Testis (tissue), 3 donors: ENCODE measurements around the gene SUPT3H. TPM values are rescaled to one million over a fixed set of nuclear protein-coding genes. Genes with fewer than 3 reads are reported as not detected.

ENCODE experiments used
- DNase-seq: peaks from one replicate; pipeline ENCODE4 v3.0.0-alpha.2; 2019
- H3K27ac ChIP-seq, 2 donors: fragments of 200-600 bp; sonication (generic); one replicate each; pipeline ENCODE4 v1.5.1; 2019
- H3K27me3 ChIP-seq: fragments of 200-600 bp; sonication (generic); one replicate; pipeline ENCODE4 v1.5.1; 2019
- H3K36me3 ChIP-seq: fragments of 200-600 bp; sonication (generic); one replicate; pipeline ENCODE4 v1.5.1; 2017; ENCODE audit warnings: low read depth; ENCODE audit errors: missing control alignments
- H3K4me1 ChIP-seq: fragments of 200-600 bp; sonication (generic); one replicate; pipeline ENCODE4 v1.5.1; 2019
- H3K4me3 ChIP-seq, 2 donors: fragments of 200-600 bp; sonication (generic); one replicate each; pipeline ENCODE4 v1.5.1; 2017 to 2019
- H3K9me3 ChIP-seq: fragments of 200-600 bp; sonication (generic); one replicate; pipeline ENCODE4 v1.5.1; 2017
- CTCF ChIP-seq, 3 experiments: fragments of 450-650 bp in 2 of 3; fragments of 200-600 bp in 1 of 3; sonication (generic) in 1 of 3; IDR thresholded peaks; one replicate each; pipeline ENCODE4 v1.5.1; 2016 to 2019; ENCODE audit warnings: antibody characterized with exemption in 3 of 3, mild to moderate bottlenecking in 2 of 3, moderate library complexity in 1 of 3
- POLR2A ChIP-seq: fragments of 450-650 bp; IDR thresholded peaks from one replicate; pipeline ENCODE4 v1.6.1; 2017; ENCODE audit warnings: antibody characterized with exemption, mild to moderate bottlenecking, moderate library complexity
- whole genome bisulfite sequencing, 2 donors: methylation state at CpG; one replicate each; pipeline ENCODE4 v1.1.5; 2018; 5-methylcytosine and 5-hydroxymethylcytosine counted together
- intact Hi-C: fragments of 100-400 bp; cut with DNase I; formaldehyde crosslinking; loops from one replicate; pipeline ENCODE4 v1.15.1; 2023; ENCODE audit warnings: low total_unique reads
- polyA plus RNA-seq: library from polyadenylated mRNA; stranded (reverse); fragments of 350-450 nt; fragmentation: Illumina TruSeq; extraction: RNeasy Lipid Tissue Mini Kit (QIAGEN cat#74804); gene quantifications from one replicate; pipeline ENCODE4 v1.2.3, GENCODE V29; 2014; ENCODE audit warnings: low read depth, low replicate concordance; ENCODE audit not compliant: insufficient read depth
- total RNA-seq, 2 donors: library from RNA; depleted of rRNA; stranded (reverse); fragments of >200 nt; gene quantifications; one replicate each; pipeline ENCODE4 v1.2.3, GENCODE V29; 2016

The SUPT3H gene
- total and polyA plus RNA-seq, 3 donors from 2014 or later: 29.4 to 35.9 (median 30.8) TPM

GRCh38 chr6:45098256-45098655 lies 279.5 kb downstream of the SUPT3H start:
- H3K27me3 ChIP-seq: no peaks in the 10 kb centered on the region
- intact Hi-C loops: no loop called here
- no peak for DNase-seq
- 92 to 100% methylated on average over 1 of the region's 1 CpG for WGBS, 2 donors
- no peaks in the 10 kb centered on the region for H3K4me1 ChIP-seq
- no peaks in the 10 kb centered on the region for H3K36me3 ChIP-seq
- H3K4me3 ChIP-seq: no peak overlapping the region
- H3K9me3 ChIP-seq: no peaks in the 10 kb centered on the region
- TF ChIP-seq CTCF (IDR thresholded peaks at IDR 0.05): no peak
- TF ChIP-seq POLR2A: no peak
- no peak overlapping the region for H3K27ac ChIP-seq

GRCh38 chr6:45094831-45095230 lies 282.9 kb downstream of the SUPT3H start:
- no peak for DNase-seq
- Histone ChIP-seq H3K4me3 (no peak overlapping the region), H3K9me3 (no peaks in the 10 kb centered on the region), H3K36me3 (no peaks in the 10 kb centered on the region), H3K4me1 (no peaks in the 10 kb centered on the region), H3K27ac (no peak overlapping the region), H3K27me3 (no peaks in the 10 kb centered on the region)
- 84 to 89% methylated on average over 4 of the region's 4 CpGs for WGBS, 2 donors
- TF ChIP-seq POLR2A: no peak
- TF ChIP-seq CTCF (IDR thresholded peaks at IDR 0.05): no peak
- intact Hi-C loops: no loop called here

GRCh38 chr6:45092135-45092534 lies 285.6 kb downstream of the SUPT3H start:
- Histone ChIP-seq H3K27ac (no peak overlapping the region), H3K27me3 (no peaks in the 10 kb centered on the region), H3K9me3 (no peaks in the 10 kb centered on the region), H3K36me3 (no peaks in the 10 kb centered on the region), H3K4me3 (no peak overlapping the region), H3K4me1 (no peaks in the 10 kb centered on the region)
- intact Hi-C loops: no loop called here
- DNase-seq: no peak
- WGBS, 2 donors: 97% methylated on average over 3 of the region's 3 CpGs
- TF ChIP-seq CTCF (IDR thresholded peaks at IDR 0.05) (no peak), POLR2A (no peak)

GRCh38 chr6:45086360-45087084 lies 291.2 kb downstream of the SUPT3H start:
- WGBS, 2 donors: 89 to 90% methylated on average over 5 of the region's 5 CpGs
- no peak for TF ChIP-seq POLR2A
- no peak for TF ChIP-seq CTCF (IDR thresholded peaks at IDR 0.05)
- H3K27me3 ChIP-seq: no peaks in the 10 kb centered on the region
- H3K4me3 ChIP-seq: no peak overlapping the region
- DNase-seq: no peak
- H3K27ac ChIP-seq: no peak overlapping the region
- H3K36me3 ChIP-seq: no peaks in the 10 kb centered on the region
- H3K4me1 ChIP-seq: no peaks in the 10 kb centered on the region
- no peaks in the 10 kb centered on the region for H3K9me3 ChIP-seq
- intact Hi-C loops: no loop called here

- intact Hi-C loops: no loop called here
- Histone ChIP-seq H3K36me3 (no peaks in the 10 kb centered on the region), H3K4me3 (no peak overlapping the region), H3K9me3 (no peaks in the 10 kb centered on the region), H3K27me3 (no peaks in the 10 kb centered on the region), H3K4me1 (no peaks in the 10 kb centered on the region), H3K27ac (no peak overlapping the region)
- no peak for DNase-seq
- TF ChIP-seq CTCF (IDR thresholded peaks at IDR 0.05): no peak
- no peak for TF ChIP-seq POLR2A
- WGBS, 2 donors: 73 to 95% methylated on average over 3 of the region's 3 CpGs
Measured at GRCh38 chr6:45084257-45084656, 293.5 kb downstream of the SUPT3H start.
